BE2C (cell line): ENCODE results near the gene CHD6.
"Not testable (repeated sequence)": the region's sequence is repeated elsewhere in the genome, so short reads cannot be mapped to it uniquely, and the experiment has no call there.

Source experiments
- DNase-seq: peaks from one replicate; pipeline ENCODE4 v3.0.0-alpha.2; 2020
- H3K27me3 ChIP-seq: fragments of 250-450 bp; sonication (Bioruptor Pico); 2 replicates; pipeline ENCODE4 v1.5.1; 2020; ENCODE audit warnings: mild to moderate bottlenecking
- H3K36me3 ChIP-seq: fragments of 250-450 bp; sonication (Bioruptor Pico); 2 replicates; pipeline ENCODE4 v1.5.1; 2020; ENCODE audit warnings: mild to moderate bottlenecking
- H3K4me1 ChIP-seq: fragments of 250-450 bp; sonication (Bioruptor Pico); 2 replicates; pipeline ENCODE4 v1.5.1; 2020
- H3K4me3 ChIP-seq: 2 replicates; pipeline ENCODE4 v1.5.1; 2011; ENCODE audit warnings: low read depth, low read length
- H3K9me3 ChIP-seq: fragments of 250-450 bp; sonication (Bioruptor Pico); 2 replicates; pipeline ENCODE4 v1.5.1; 2020
- TF ChIP-seq, protein P1 (sequence below): IDR thresholded peaks from 2 replicates; pipeline ENCODE4 v1.5.1; 2012; ENCODE audit warnings: mild to moderate bottlenecking, low read depth, low read length

Gene CHD6

DNA sequence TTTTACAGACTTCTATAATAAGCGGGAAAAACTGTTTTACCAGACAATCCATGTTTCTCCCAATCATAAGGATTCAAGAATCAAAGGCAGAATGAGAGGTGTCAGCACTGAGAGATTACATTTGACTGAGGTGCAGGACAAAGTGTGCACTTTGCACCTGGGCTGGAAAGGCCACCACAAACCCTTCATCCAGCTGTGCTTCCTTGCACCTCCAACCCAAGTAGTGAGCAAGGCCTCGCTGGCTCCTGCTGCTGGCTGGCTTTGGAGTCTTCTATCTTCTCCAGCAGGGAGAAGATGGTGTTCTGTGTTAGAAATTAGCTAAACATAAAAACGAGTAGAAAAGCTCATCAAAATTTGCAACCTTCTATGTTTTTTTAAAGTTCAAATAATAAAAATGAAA is 77.7 kb downstream of the CHD6 start:
- TF ChIP-seq, protein P1, sequence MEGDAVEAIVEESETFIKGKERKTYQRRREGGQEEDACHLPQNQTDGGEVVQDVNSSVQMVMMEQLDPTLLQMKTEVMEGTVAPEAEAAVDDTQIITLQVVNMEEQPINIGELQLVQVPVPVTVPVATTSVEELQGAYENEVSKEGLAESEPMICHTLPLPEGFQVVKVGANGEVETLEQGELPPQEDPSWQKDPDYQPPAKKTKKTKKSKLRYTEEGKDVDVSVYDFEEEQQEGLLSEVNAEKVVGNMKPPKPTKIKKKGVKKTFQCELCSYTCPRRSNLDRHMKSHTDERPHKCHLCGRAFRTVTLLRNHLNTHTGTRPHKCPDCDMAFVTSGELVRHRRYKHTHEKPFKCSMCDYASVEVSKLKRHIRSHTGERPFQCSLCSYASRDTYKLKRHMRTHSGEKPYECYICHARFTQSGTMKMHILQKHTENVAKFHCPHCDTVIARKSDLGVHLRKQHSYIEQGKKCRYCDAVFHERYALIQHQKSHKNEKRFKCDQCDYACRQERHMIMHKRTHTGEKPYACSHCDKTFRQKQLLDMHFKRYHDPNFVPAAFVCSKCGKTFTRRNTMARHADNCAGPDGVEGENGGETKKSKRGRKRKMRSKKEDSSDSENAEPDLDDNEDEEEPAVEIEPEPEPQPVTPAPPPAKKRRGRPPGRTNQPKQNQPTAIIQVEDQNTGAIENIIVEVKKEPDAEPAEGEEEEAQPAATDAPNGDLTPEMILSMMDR, result 0 out of 2 replicates have a peak, but pooled peaks have one; percentile 2
- DNase-seq, result no peak
- H3K9me3 ChIP-seq, result no peaks in the 10 kb centered on the region; the same call in 1 of the 2 replicates
- peaks cover 9% of the 10 kb centered on the region for H3K36me3 ChIP-seq
- H3K4me1 ChIP-seq, result no peaks in the 10 kb centered on the region
- H3K27me3 ChIP-seq, result no peaks in the 10 kb centered on the region
- no peak overlapping the region for H3K4me3 ChIP-seq

DNA sequence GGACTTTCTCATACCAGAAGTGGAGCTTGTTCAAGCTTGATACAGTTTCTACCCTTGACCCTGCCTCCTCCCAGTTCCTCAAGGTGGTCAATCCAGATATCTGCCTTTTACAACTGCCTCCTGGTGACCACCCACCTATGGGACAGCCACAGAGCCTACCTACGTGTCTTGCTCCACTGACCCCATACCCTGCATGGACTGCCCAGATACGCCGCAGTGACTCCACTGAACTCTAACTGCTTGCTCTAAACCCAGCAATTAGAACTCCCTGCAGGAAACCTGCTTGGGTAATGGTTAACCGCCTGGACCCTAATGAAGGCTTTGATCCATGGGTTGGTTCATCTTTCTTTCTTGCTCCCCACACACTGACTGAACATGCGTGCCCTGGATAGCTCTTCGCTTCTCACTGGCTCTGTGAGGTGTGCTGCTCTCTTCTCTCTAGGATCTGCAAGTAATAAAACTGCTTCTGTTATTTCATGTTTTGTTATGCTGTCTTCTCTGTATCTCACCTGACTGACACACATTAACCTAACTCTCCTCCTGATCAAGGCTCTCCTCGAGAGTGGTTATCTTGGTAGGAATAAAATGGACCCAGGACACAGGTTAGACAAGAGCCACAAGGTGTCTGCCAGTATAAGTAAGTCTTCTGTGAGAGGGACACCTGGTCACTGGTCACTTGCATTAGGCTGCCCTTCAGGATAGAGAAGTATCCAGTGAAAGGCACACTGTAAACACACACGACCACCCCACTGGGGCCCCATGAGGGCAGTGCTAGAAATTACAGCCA is 79.2 kb downstream of the CHD6 start:
- no peak overlapping the region for H3K4me3 ChIP-seq
- no peak for DNase-seq
- H3K27me3 ChIP-seq, result no peaks in the 10 kb centered on the region
- no peaks in the 10 kb centered on the region for H3K4me1 ChIP-seq
- TF ChIP-seq, protein P1, result no peak
- no peaks in the 10 kb centered on the region; the same call in 1 of the 2 replicates for H3K9me3 ChIP-seq
- peaks cover 9% of the 10 kb centered on the region for H3K36me3 ChIP-seq

DNA sequence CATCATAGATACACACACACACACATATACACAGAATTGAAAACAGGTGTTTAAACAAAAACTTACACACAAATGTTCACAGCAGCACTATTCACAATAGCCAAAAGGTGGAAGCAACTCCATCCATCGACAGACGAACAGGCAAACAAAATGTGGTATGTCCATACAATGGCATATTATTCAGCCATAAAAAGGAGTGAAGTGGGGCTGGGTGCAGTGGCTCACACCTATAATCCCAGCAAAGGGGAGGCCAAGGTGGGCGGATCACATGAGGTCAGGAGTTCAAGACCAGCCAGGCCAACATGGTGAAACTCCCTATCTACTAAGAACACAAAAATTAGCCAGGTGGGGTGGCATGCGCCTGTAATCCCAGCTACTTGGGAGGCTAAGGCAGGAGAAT is 80.3 kb downstream of the CHD6 start:
- DNase-seq, result no peak
- TF ChIP-seq, protein P1, result no peak

DNA sequence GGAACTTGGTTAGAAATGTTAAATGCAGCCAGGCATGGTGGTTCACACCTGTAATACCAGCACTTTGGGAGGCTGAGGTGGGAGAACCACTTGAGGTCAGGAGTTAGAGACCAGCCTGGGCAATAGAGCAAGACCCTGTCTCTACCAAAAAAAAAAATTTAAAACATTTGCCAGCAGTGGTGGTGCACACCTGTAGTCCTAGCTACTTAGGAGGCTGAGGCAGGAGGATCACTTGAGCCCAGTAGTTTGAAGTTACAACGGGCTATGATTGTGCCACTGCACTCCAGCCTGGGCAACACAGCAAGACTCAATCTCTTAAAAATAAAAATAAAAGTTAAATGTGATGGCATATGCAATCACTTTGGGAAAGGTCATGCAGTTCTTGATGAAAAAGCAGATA is 82.6 kb downstream of the CHD6 start:
- not testable (repeated sequence) for DNase-seq, H3K4me1 ChIP-seq, H3K9me3 ChIP-seq, H3K27me3 ChIP-seq, H3K4me3 ChIP-seq
- H3K36me3 ChIP-seq, result peaks cover 24% of the 10 kb centered on the region

More for the DNA sequence above, 80.3 kb downstream of the CHD6 start:
- Histone ChIP-seq H3K4me1 (no peaks in the 10 kb centered on the region), H3K27me3 (no peaks in the 10 kb centered on the region), H3K9me3 (no peaks in the 10 kb centered on the region; the same call in 1 of the 2 replicates), H3K4me3 (no peak overlapping the region), H3K36me3 (peaks cover 9% of the 10 kb centered on the region)

DNA sequence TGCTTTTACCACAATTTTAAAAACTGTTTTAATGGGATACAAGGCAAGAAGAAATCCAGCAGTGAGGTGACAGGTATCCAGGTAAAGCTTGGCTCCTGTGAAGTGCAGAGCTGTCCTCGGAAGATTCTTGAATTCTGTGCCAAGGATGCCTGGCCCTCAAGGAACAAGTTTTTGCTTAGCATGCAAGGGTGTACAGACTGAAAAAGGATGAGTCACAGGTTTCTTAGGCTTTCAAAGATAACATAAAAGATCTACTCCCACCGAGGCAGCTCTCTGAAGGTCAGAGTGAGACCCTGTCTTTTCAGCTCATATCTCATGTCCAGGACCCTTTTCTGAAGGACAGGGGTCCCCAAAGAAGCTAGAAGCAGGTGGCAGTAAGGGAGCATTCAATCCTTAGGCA is 83.3 kb downstream of the CHD6 start:
- Histone ChIP-seq H3K36me3 (peaks cover 31% of the 10 kb centered on the region), H3K9me3 (no peaks in the 10 kb centered on the region; the same call in 1 of the 2 replicates), H3K27me3 (no peaks in the 10 kb centered on the region), H3K4me3 (no peak overlapping the region), H3K4me1 (no peaks in the 10 kb centered on the region; the same call in 1 of the 2 replicates)
- TF ChIP-seq, protein P1, result no peak
- DNase-seq, result no peak

DNA sequence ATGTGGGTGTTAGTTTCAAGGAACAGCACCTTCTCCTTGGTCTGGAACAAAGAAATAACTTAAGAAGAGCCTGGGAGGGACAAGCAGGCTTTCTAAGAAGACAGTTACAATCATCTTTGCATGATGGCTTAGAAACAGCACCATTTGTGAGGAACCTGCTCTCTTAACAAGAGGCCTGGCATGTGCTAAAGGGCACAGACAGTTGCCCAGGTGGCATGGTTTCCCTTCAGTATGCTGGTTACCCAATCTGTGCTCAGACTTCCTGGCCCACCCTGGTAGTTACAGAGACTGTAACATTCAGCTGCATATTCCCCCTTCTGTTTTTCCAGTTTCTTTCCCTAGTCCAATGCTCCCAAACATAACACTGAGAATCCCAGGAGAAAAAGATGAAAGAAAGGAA is 84.0 kb downstream of the CHD6 start:
- Histone ChIP-seq H3K36me3 (peaks cover 32% of the 10 kb centered on the region), H3K9me3 (no peaks in the 10 kb centered on the region; the same call in 1 of the 2 replicates), H3K4me1 (no peaks in the 10 kb centered on the region; the same call in 1 of the 2 replicates), H3K27me3 (no peaks in the 10 kb centered on the region), H3K4me3 (no peak overlapping the region)
- no peak for DNase-seq
- TF ChIP-seq, protein P1, result no peak
